Measurements from ENCODE around the gene BCL10.

Gene BCL10

GRCh38 chr1:85297855-85298629, 21.6 kb upstream of the BCL10 start:
- no peak for DNase-seq (ENCODE audit: low read depth)

GRCh38 chr1:85297538-85297854, 21.1 kb upstream of the BCL10 start:
- no peak for DNase-seq (ENCODE audit: low read depth)

GRCh38 chr1:85296980-85297379, 20.5 kb upstream of the BCL10 start:
- DNase-seq (ENCODE audit: low read depth), result no peak

- DNase-seq (ENCODE audit: low read depth), result no peak
Measured at GRCh38 chr1:85295654-85296053, 19.2 kb upstream of the BCL10 start.

DNA sequence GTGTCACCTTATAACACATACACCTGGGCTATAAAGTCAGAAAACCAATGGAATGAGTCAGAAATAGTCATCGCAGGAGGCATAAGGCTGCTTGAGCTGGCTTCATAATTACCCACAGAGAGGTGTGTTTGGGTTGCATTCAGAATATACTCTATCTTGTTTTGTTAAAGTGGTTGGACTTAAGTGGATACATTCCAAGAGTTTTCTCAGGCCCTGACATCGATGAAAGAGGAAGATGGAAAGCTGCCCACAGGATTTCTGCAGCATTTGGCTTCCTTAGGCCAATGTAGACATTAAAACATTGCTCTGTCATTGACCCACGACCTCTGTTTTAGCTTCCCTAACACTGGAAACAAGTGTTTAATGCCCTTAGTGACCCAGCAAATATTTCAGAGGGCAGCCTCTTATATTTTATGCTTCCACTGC, 18.6 kb upstream of the BCL10 start:
- DNase-seq (ENCODE audit: low read depth), result no peak

DNA sequence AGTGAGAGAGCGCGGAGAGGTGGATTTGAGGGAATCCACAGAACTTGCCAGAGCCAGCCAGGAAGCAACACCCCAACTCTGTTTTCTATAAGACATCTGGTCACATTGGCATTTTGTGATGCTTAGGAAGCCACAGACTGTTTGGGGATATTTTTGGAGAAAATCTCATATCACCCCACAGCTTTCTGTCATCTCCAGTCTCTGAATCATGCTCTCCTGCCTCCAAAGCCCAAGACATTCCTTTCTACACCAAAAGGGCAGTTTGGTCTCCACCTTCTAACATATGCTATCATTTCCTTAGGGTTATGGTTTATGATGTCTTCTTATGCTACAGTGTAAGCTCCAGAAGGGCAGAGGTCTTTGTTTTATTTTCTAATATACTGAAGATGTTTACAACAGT, 14.4 kb upstream of the BCL10 start:
- no peak for DNase-seq (ENCODE audit: low read depth)

DNA sequence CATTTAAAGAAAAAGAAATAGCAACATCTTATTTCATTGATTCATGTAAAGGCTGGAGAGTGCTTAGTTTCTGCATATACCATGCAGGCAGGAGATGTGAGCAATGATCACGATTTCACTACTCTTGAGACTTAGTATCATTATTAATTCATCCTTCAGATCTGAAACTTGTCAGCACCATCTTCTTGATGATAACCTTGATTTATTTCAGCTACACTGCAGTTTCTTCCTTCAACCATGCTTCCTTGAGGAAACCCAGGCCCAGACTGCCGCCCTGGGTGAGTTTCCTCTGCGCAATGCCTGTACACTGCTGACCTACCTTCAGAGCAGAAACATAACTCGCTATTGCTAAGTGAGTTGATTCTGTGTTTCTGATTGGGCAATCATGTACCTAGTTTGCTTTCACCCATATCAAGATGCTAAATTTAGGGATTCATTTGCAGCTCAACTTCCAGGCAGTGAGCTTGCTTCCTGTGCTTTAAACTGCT, 13.5 kb upstream of the BCL10 start:
- DNase-seq (ENCODE audit: low read depth), result no peak

DNA sequence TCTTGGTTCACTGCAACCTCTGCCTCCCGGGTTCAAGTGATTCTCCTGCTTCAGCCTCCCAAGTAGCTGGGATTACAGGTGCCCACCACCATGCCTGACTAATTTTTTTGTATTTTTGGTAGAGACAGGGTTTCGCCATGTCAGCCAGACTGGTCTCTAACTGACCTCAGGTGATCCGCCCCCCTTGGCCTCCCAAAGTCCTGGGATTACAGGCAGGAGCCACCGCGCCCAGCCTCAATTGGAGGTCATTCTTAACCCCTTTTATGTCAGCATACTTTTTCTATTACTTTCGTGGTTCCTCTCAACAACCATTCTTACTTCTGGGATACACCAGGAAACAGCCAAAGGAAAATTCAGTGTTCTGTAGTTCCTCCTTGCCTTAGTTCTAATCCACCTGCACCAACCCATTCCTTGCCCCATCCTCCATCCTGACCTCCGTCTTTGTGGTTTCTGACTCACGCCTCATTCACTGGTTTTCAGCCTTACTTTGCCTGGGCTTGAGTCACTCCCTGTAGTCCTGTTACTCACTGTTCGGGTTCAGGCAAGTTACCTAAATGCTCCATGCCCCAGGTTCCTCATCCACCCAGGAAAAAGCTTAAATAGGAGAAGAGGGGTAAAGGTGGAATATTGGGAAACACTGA, 12.9 kb upstream of the BCL10 start:
- no peak for DNase-seq (ENCODE audit: low read depth)

DNA sequence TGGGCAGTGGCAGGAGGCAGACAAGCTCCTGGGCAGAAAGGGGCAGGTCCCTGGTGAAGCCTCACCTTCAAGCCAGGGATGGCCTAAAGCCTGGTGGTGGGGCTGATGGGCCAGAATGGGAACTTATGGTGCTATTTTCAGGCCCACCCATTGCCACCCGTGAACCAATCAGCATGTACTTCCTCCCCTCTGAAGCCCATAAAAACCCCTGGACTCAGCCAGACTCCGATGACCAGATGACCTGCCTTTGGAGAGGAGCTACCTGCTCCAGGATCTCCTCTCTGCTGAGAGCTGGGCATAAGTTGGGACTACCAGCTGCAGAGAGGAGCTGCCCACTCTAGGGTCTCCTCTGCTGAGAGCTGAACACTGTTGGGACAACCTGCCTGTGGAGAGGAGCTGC, 7.8 kb upstream of the BCL10 start:
- DNase-seq (ENCODE audit: low read depth), result no peak

- DNase-seq (ENCODE audit: low read depth), result no peak
Measured at GRCh38 chr1:85283475-85284199, 7.2 kb upstream of the BCL10 start.

DNA sequence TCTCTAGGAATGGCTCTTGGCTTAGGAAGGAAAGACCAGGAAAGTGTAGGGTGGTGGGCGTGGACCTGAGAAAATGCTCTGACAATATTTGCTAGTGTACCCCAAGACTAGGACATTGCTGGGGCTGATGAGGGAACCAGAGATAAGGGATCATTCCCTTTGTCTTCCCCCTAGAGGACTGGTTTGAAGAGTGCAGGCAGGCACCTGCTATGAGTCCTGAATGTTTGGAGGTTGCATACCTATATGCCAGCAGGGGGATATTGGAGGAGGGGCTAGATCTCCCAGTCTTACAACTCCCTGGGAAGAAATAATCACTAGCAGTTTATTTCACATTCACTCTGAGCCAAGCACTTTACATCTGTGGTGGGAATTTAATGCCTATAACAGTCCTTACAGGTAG, 6.0 kb upstream of the BCL10 start:
- no peak for DNase-seq (ENCODE audit: low read depth)

- no peak for DNase-seq (ENCODE audit: low read depth)
Measured at GRCh38 chr1:85280636-85281035, 4.2 kb upstream of the BCL10 start.

DNA sequence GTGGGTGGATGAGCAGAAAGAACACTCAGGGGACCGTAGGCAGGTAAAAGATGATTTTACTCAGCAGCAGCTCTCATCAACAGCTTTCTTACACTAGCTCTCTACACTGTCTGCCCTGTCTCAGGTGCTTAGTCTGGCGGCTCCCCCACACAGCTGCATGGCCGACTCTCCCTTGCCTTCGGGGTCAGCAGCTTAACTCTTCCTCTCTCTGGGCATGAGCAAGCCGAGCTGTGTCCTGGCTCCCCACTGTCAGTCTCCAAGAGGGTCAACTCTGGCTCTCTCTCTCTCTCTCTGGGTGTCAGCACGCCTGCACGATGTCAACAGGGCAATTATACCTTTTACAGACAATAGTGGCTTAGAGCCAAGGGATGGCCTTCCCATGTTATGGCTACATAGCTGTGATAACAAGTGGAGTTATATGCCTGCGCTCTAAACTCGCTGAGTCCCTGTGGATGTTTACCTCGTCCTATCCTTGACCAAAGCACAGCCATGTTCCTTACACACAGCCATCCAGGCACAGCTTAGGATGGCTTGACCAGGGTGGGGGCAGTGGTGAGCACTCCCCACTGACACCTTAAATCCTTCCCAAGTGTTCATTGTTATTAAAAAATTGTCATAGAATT, 3.1 kb upstream of the BCL10 start:
- no peak for DNase-seq (ENCODE audit: low read depth)

- DNase-seq (ENCODE audit: low read depth), result no peak
Measured at GRCh38 chr1:85278853-85279314, 2.5 kb upstream of the BCL10 start.

- no peak for DNase-seq (ENCODE audit: low read depth)
Measured at GRCh38 chr1:85277802-85278201, 1.4 kb upstream of the BCL10 start.

- DNase-seq (ENCODE audit: low read depth), result no peak
Measured at GRCh38 chr1:85276978-85277639, 677 bp upstream of the BCL10 start.

GRCh38 chr1:85275701-85276214, 674 bp downstream of the BCL10 start:
- DNase-seq (ENCODE audit: low read depth), result no peak

GRCh38 chr1:85274969-85275453, 1.4 kb downstream of the BCL10 start:
- DNase-seq (ENCODE audit: low read depth), result no peak

DNA sequence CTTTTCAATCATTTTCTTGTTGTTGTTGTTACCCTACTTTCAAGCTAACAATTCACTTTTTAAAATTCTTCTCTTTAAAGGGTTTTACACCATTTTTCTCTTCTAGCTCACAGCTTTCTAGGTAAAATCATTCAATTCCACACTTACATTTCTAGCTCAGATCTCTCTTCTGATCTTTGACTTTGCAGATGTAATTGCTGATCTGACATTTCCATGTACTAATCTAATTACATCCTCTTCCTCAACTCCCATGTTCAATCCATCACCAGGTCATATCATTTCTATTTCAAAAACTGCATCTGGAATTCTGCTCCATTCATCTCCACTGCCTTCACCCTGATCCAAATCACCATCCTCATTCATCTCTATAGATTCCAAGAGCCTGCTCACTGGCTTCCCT, 3.0 kb downstream of the BCL10 start:
- DNase-seq (ENCODE audit: low read depth), result no peak

- DNase-seq (ENCODE audit: low read depth), result no peak
Measured at GRCh38 chr1:85268801-85269585, 7.4 kb downstream of the BCL10 start.

- DNase-seq (ENCODE audit: low read depth), result no peak
Measured at GRCh38 chr1:85267313-85267712, 9.1 kb downstream of the BCL10 start.
